ENCODE data around the gene ARHGAP28.

GRCh38 chr18:6920099-6920955 lies 190.8 kb downstream of the ARHGAP28 start:
- TF ChIP-seq CREB3 (CRISPR knock-in tag; IDR thresholded peaks at IDR 0.05) = no peak
- TF ChIP-seq NFIC (IDR thresholded peaks at IDR 0.05; ENCODE audit: low read length) = no peak

All from HepG2 (cell line).